Stimulated activated CD8-positive, alpha-beta memory T cell treated with anti-CD3 and anti-CD28 coated beads, Interleukin-7, amount 100 ng/mL, for 24 hours (primary cell): ENCODE results near the gene NARF.
A peak's percentile ranks its signal among the peaks of the same experiment; 100 is the strongest.
"Not testable (repeated sequence)": the region's sequence is repeated elsewhere in the genome, so short reads cannot be mapped to it uniquely, and the experiment has no call there.

ENCODE experiments used
- DNase-seq: peaks from one replicate; pipeline ENCODE4 v3.0.0-alpha.2; 2020; ENCODE audit warnings: low read depth

The NARF gene

DNA sequence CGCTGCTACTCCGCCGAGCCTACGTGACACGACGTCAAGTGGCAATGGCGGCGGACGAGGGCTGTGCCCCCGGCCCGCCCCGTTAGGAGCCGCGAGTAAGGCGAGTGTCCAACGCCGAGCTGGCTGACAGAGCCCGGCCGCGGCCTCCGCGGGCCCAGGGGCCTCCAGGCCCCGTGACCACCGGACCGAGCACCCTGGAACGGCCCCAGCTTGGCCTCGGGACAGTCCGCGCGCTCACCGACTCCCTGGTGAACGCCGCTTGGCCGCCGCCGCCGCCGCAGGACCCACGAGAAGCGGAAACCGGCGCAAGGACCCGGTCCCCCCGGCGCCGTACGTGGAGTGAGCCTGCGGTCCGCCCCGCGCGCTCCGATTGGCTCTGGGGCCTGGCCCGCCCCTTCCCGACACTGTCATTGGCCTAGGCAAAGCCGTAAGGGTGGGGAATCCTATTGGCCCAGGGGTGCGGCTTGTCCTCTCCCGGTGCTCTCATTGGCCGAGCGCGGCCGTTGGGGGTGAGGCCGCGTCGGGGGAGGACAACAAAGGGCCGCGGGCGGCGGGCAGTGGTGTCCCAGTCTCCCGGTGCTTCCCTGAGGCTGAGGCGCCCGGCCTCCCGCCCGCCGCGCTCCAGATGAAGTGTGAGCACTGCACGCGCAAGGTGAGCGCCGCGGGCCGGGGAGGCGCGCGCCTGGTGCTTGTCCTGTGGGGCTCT lies at the start of gene NARF:
Gene NARF, plus strand, starts transcription at position 563 of the 706 bp plus-strand sequence. Its CDS starts 63 bp downstream, at position 626.
- DNase-seq = peak; percentile 89

DNA sequence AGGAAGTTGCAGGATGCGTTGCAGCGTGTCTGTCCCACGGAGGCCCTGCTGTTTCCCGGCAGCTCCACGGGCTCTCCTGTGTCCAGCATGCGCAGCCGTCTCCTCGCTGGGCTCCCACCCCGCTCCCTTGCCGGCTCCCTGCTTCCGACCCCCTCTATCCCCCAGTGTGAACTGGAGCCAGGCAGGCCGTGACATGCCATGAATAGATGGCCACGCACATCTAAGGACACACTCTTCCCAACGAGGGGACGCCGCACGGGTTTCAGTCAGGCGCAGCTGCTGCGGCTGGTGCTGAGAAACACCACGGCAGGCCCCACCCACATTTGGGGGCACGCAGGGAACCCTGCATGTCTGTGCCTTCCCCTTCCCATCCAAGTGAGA lies 49.6 kb upstream of the NARF start:
- DNase-seq = no peak

DNA sequence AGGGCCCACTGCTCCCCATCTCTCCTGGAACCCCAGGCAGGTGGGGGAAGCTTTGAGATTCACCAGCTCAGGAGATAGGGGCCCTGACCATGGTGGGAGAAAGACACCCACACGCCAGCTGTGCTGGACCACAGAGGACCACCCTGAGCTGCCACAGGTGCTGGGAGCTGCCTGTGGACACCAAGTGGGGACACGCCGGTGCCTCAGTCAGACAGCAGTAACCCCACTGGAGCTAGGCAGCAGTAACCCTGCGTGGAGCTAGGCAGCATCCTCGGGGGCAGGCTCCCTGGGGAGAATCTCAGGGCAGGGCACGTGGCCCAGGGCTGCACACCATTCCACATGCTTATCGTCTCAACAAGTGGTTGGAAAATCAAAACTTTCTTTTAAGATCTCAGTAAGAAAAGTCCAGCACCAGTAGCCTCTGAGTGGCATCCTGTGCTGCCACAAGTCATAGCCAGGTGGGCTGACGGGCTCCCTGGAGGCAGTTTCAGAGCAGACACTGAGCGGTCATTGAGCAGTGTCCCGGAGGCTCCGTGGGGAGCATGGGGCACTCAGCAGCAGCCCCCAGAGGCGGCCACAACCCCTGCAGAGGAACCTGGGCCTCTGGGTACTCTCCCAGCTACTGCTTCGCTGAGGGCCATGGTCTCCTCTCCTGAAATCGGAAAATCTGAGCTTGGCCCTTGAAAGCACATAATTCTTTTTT lies 48.4 kb upstream of the NARF start:
- DNase-seq = no peak

DNA sequence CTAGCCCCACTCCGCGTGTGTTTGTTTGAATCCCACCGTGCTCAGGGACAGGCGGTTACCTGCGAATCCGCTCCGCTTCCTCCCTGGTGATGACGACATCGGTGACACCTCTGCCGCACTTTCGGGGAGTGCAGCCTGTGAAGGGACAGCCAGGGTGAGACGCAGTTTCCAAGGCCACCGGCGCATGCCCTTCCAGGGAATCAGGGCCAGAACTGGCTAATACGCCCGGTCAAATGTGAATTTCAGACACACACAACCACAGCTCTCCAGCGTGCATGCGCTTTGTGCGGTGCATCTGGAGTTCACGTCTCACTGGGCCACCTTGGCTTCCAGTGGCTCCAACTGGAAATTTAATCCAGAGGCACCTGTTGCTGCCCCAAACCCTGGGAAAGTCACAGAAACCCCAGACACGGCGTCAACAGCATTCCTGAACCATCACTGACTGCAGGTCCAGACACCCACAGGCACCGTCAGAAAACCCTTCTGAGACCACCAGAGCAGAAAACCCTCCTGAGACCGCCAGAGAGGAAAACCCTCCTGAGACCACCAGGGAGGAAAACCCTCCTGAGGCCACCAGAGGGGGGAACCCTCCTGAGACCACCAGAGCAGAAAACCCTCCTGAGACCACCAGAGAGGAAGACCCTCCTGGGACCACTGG lies 47.0 kb upstream of the NARF start:
- DNase-seq = no peak

DNA sequence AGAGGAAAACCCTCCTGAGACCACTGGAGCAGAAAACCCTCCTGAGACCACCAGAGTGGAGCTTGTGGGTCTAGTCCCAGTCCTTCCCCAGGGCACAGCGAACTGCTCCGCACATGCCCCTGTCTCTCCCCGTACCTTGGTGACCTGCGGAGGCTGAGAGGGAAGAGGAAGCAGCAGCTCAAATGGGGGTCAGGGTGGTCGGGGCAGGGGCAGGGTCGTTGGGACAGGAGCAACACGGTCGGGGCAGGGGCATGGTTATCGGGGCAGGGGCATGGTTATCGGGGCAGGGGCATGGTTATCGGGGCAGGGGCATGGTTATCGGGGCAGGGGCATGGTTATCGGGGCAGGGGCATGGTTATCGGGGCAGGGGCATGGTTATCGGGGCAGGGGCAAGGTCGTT lies 46.5 kb upstream of the NARF start:
- not testable (repeated sequence) for DNase-seq

DNA sequence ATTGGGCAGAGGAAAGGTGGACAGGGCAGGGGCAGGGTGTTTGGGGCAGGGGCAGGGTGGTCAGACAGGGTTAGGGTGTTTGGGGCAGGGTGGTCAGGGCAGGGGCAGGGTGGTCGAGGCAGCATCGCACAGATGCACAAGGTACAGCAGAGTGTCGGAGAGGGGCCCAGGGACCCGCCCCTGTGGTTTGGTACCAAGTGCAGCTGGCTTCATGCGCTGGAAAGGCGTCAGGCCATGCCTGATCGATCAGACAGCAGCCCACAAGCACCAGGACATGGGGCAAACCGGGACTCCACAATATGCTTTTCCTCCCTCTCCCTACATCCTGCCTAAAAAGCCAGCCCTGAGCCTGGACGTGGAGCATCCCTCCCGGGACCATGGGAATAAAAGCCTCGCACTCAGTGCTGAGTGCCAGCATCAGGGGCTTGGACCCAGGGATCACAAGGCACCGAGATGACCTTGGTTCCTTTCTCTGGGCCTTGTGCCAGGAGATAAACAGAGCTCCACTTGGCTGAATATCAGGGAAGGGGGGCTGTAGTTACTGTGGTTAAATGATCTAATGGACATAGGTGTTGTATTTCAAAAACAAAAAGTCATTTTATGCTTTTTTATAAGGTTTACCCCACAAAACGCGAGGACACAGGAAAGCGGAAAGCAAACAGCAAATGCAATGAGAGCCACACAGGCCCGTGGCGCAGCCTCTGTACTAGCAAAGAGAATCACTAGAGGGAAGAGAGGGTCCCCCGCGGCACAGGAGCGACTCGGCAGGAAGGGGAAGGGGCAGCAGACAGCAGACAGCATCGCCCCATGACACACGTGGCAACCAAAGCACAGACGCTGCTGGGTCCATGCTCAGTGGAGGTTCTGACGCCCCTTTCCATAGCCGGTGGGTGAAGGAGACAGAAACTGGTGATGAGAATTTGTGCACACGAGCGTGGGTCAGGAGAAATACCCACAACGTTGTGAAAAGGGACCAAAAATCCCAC lies 45.7 kb upstream of the NARF start:
- no peak for DNase-seq

DNA sequence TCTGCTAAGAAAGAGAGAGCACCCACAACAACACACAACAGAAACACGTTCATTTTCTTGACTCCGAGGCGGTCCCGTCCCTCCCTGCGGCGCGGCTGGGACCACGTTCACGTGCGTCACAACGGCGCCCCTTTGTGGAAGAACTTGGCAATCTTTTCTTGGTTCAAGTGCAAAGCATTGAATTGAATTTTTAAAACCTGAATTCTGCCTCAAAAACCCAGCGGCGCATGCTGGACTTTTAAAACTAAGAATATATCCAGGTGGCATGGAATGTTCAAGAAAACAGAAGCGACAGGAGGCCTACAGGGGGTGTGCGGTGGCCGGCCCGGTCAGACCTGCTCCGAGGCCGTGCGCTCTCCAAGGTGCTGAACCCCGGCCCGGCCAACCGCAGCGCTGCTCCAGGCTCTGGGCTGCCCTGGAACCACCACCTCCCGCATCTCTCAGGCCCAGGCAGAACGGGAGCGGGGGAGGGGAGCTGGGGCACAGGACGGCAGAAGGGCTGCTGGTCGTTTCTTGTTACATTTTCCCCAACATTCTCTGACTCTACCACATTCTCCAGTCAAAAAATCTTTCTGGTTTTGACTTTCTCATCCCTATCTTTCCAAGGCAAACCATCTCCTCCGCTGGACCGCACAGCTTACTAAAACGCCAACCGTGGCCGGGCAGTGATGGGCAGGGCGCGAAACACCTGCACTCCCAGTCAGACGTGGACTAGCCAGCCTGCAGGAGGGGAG lies 43.8 kb upstream of the NARF start:
- DNase-seq = peak; percentile 43

DNA sequence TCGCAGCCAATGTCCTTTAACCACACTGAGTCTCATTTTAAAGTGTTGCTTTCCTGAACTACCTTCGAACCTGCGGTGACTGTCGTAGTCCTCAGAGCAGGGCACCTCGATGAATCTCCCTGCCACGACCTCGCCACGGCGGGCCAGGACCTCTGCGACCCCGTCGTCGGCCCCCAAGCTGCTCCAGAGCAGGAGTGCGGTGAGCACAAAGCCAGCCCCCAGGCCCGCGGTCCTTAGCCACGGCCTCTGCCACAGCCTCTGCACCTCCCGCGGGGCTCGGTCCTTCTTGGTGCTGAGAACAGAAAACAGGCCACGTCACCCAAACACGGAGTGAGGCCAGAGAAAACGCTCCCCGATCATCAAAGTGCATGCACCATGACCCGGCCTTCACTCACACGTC lies 43.2 kb upstream of the NARF start:
- DNase-seq = no peak

DNA sequence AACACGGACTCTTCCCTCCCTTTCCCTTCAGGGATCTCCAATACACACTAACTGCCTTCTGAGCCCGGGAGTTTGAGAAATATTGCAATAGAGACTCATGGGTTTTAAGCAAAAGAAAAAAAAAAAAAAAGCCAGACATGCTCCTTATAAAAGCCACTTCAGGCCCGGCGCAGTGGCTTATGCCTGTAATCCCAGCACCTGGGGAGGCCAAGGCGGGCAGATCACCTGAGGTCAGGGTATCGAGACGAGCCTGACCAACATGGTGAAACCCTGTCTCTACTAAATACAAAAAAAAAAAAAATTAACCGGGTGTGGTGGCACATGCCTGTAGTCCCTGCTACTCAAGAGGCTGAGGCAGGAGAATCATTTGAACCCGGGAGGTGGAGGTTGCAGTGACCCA lies 42.8 kb upstream of the NARF start:
- DNase-seq = no peak

DNA sequence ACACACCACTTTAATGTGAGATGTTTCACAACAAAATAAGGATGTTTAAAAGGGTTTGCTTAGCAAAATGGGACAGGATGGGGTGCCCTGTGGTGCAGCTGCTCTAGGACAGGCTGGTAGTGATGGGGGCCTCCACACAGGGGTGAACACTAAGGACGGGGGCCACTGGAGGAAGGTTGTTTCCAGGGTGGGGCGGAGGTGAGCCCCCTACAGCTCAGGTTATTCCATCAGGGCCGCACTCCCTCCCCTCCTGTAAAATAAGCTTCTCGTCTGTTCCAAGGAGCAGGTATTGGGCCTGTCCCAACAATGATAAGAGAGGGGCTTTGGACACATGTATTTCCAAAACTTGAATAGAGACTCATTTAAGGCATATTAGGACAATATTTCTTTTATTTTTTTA lies 42.3 kb upstream of the NARF start:
- DNase-seq = no peak

DNA sequence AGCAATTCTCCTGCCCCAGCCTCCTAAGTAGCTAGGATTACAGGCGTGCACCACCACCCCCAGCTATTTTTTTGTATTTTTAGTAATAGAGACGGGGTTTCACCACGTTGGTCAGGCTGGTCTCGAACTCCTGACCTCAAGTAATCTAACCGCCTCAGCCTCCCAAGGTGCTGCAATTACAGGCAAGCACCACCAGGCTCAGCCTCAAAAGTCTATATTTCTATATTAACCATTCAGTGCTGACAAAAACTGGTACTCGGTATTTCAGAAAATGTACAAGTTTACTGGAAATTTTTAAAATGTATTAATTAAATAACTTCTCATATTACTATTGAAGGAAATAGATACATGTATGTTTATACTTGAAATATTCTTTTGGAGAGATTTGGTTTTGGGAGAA lies 41.8 kb upstream of the NARF start:
- DNase-seq = no peak

DNA sequence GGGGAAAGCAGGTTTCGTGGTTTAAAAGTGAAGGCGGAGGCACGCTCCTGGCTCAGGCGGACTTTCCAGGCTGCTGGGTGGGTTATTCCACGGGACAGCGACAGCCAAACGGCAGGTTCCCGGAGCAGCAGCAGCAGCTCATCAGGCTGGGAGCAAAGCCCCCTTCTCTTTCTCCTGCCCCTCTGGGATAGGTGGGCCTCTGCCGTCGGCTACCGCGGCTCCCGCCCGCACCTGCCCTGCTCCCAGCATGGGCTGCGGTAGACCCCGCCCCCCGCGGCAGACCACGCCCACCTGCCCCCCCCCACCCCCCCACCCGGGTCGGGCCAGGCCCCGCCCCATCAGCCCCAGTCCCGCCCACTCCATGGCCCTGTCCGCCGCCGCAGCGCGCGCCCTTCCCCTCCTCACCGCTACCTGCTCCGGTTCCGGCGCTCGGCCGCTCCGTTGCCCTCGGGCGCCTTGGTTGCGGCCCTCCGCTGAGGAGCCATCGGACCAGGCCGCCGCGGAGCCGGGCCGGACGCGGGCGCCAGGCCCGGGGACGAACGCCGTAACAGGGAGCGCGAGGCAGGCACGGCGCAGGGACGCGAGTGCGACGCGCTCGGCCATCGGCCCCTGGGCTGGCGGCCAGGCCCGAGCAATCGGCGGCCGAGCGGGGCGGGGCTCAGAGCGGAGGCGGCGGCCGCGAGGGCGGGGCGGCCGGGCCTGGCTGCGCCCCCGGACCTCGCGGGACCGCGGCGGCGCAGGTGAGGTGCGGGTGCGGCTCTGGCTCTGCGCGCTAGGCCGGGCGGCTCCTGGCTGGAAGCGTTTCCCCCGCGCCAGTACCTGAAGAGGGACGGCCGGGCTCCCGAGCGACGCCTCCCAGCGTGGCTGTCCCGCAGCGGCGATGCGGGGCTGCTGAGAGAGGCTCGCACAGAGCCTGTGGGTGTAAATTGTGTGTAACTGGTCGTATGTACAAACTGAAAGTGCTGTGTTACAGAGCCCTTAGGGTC lies 40.2 kb upstream of the NARF start, which contains the start of the genes HEXD and OGFOD3:
Gene HEXD, plus strand, starts transcription at position 347 of the 986 bp plus-strand sequence. CDS start 1,453 bp downstream, outside the sequence.
Gene OGFOD3, minus strand, starts transcription at position 586 of the 986 bp plus-strand sequence. Its CDS starts 101 bp downstream, at position 485.
- DNase-seq = peak; percentile 55

DNA sequence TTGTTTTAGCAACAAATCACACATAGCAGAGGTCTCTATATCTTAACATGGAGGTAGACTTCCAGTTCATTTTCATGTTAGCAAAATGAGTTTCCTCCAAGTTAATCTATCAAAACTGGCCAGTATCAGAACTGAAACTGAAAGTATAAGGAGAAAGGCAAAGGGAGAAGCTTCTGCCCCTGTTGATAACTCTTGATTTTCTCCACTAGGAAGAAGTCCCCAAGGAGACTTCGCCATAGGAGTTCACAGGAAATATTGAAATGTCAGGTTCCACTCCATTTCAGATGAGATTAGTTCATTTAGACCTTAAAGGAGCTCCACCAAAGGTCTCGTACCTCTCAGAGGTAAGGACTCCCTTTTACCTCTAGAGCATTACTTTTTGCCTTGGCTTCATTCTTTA lies 39.0 kb upstream of the NARF start:
- DNase-seq = no peak

DNA sequence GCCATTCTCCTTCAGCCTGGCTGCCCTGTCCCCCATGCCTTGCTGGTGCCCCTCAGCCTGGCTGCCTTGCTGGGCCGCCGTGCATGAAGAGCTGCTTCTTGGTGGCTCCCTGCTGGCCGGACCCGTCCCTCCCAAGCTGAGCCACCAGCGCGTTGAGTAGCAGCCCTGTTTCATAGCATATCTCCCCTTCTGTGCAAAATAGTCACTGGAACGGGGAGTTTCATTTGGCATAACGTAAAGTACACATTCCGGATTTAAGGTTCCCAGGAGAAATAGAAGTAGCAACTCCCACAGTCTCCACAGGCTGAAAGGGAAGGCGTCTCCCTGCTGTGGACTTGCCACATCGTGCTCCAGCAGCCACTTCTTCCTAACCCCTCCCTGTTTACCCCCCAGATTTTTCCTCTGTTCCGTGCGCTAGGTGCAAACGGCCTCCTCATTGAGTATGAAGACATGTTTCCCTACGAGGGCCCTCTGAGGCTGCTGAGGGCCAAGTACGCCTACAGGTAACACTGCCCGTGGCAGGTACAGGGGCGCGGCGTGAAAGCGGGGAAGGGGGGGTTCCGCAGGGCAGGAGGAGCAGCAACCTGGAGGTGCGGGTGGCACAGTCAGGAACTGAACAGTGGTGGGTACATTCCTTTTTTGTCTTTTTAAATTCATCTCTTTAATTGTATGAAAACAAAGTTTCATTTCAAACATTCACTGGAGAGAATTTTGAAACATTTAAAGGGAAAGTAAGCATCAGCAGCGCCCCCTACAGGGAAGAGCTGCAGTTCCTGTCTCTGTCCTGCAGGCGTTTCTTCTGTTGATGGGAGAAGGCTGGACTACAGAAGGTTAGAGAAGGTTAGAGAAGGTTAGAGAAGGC lies 34.3 kb upstream of the NARF start:
- no peak for DNase-seq

DNA sequence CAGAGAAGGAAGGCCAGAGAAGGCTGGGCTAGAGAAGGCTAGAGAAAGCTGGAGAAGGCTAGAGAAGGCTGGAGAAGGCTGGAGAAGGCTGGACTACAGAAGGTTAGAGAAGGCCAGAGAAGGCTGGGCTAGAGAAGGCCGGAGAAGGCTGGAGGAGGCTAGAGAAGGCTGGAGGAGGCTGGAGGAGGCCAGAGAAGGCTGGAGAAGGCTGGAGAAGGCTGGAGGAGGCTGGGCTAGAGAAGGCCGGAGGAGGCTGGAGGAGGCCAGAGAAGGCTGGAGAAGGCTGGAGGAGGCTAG lies 33.7 kb upstream of the NARF start:
- no peak for DNase-seq

DNA sequence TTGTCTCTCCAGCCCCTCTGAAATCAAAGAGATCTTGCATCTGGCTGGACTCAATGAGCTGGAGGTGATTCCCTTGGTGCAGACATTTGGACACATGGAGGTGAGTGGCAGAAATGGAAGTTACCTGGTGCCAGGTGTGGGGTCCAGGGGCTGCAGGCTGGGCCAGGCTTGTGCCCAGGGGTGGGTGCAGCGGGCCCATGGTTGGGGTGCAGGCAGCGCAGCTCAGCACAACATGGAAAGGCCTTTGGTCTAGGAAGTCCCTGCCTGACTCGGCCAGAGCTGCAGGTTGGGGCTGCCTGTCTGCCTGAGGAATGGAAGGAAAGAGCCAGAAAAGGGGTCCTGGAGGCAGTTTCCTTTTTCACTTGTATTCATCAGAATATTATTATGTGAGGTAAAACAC lies 30.0 kb upstream of the NARF start:
- no peak for DNase-seq

DNA sequence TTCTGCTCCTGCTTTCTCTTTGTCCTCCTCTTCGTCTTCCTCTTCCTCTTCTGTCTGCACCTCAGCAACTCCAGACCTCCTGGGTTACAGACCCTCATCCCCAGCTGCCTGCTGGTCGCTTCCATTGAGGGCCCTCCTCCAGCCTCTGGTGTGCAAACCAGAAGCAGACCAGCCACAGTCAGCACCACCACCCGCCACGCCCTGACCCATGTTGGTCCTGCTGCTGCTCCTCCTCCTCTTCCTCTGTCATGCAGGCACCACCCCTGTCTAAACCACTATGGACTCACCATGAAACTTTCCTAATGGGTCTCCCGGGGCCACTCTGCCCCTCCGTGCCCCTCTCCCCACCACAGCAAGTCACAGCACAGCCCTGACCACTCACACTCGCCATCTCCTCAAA lies 28.7 kb upstream of the NARF start:
- DNase-seq = no peak

DNA sequence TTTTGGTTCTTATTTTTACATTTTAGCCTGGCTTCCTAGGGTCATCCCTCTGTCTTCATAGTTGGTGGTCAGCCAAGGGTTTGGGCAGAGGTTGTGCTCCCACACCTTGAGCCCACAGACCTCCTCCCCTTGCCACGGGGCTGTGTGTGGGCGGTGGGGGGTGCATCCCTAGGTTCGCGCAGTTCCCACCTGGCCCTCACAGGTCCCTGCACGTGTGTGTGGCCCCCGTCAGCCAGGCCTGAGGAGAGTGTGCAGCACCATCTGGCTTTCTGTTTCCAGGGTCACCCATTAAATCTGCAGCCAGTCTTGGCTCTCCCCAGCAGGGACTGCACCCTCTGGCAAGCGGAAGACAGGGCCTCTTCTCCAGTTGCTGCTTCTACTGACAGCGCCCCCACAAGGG lies 26.5 kb upstream of the NARF start:
- DNase-seq = no peak

DNA sequence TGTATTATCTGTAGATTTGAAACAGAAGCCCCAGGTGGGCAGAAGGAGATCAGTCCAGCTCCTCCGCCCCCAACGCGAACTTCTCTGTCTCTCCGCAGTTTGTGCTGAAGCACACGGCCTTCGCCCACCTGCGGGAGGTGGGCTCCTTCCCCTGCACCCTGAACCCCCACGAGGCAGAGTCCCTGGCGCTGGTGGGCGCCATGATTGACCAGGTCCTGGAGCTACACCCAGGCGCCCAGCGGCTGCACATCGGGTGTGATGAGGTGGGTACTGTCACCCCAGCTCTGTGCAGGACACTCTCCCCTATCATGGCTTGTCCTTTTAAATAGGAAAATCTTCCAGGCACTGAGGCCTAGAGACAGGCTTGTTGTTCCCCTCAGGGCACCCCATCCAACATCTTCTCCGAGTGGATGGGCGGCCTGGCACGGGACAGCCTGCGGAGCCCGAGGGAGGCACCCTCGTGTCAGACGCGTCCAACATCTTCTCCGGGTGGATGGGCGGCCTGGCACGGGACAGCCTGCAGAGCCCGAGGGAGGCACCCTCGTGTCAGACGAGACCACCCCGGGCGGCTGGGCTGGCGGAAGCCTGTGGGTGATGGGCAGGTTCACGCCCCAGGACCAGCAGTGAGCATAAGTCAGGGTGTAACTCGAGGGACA lies 24.9 kb upstream of the NARF start:
- no peak for DNase-seq
